ENCODE data around the gene NKAIN2.
"Not testable (repeated sequence)": the region's sequence is repeated elsewhere in the genome, so short reads cannot be mapped to it uniquely, and the experiment has no call there.

NKAIN2 gene

GRCh38 chr6:123908797-123909196 lies 105.1 kb downstream of the NKAIN2 start:
- POLR2A ChIA-PET: no interaction called here
- no peak overlapping the region for H3K4me3 ChIP-seq (ENCODE audit: low read depth, low read length)
- CTCF ChIA-PET: no interaction called here

GRCh38 chr6:123909989-123910388 lies 106.3 kb downstream of the NKAIN2 start:
- TF ChIP-seq CTCF (IDR thresholded peaks at IDR 0.05; ENCODE audit: insufficient read depth, low read length, missing control alignments): no peak
- ChIA-PET CTCF (no interaction called here), POLR2A (no interaction called here)
- no peak overlapping the region for H3K4me3 ChIP-seq (ENCODE audit: low read depth, low read length)
- DNase-seq (ENCODE audit: low read depth, low spot score): no peak

More at GRCh38 chr6:123908797-123909196, 105.1 kb downstream of the NKAIN2 start:
- no peak for TF ChIP-seq CTCF (IDR thresholded peaks at IDR 0.05; ENCODE audit: insufficient read depth, low read length, missing control alignments)
- no peak for DNase-seq (ENCODE audit: low read depth, low spot score)

DNA sequence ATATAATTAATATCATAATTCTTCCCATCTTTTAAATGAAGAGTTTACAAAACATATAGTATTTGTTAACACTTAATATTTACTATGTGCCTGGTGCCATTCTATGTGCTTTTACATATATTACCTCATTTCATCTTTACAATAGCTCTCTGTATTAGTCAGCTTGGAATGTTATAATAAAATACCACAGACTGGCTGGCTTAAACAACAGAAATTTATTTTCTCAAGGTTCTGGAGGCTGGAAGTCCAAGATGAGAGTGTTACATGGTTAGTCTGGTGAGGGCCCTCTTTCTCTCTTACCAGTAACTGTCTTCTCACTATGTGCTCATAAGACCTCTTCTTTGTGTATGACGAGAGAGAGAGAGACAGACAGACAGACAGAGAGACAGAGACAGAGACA lies 110.2 kb downstream of the NKAIN2 start:
- ChIA-PET POLR2A (no interaction called here), CTCF (no interaction called here)
- H3K4me3 ChIP-seq (ENCODE audit: low read depth, low read length): no peak overlapping the region
- no peak for DNase-seq (ENCODE audit: low read depth, low spot score)
- TF ChIP-seq CTCF (IDR thresholded peaks at IDR 0.05; ENCODE audit: insufficient read depth, low read length, missing control alignments): no peak

GRCh38 chr6:123923379-123923778 lies 119.7 kb downstream of the NKAIN2 start:
- POLR2A ChIA-PET; DNase-seq (ENCODE audit: low read depth, low spot score); H3K4me3 ChIP-seq (ENCODE audit: low read depth, low read length); CTCF ChIA-PET: not testable (repeated sequence)

DNA sequence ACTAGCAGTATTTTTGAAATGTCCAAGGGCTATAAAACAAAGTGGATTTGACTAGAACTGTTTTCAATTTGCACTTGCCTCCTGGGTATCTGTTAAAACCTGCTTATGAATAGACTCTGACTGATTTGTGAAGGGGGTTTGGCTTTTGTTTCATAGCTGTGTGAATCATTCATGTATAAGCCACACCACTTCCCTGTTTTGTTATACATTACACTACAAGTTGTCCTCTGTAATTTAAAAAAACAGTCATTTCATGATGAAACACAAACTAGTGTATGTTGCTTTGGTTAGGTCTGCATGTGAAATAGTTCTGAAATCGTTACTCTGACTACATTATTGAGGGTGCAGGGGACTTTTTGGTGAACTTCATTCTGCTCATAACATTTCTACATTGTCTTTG lies 121.7 kb downstream of the NKAIN2 start:
- CTCF ChIA-PET: no interaction called here
- no peak overlapping the region for H3K4me3 ChIP-seq (ENCODE audit: low read depth, low read length)
- no peak for TF ChIP-seq CTCF (IDR thresholded peaks at IDR 0.05; ENCODE audit: insufficient read depth, low read length, missing control alignments)
- POLR2A ChIA-PET: no interaction called here
- DNase-seq (ENCODE audit: low read depth, low spot score): no peak

- no peak for DNase-seq (ENCODE audit: low read depth, low spot score)
- POLR2A ChIA-PET: no interaction called here
- no peak overlapping the region for H3K4me3 ChIP-seq (ENCODE audit: low read depth, low read length)
- CTCF ChIA-PET: no interaction called here
- TF ChIP-seq CTCF (IDR thresholded peaks at IDR 0.05; ENCODE audit: insufficient read depth, low read length, missing control alignments): no peak
Measured at GRCh38 chr6:123925842-123926399, 122.3 kb downstream of the NKAIN2 start.

DNA sequence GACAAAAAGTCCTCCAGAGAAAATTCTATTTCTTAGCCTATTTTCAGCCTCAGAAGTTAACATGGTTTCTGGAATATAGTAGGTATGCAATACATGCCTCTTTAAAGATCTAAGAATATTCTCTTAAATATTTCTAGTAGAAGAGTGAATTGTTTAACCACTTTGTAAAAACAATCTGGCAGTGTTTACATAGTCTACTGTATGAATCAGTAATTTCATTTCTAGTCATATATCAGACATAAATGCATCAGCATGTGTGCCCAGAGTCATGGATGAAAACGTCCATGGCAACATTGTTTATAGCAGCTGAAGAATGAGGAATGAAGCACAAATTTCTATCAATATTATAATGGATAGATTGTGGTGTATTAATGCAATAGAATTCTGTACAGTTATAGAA lies 124.9 kb downstream of the NKAIN2 start:
- H3K4me3 ChIP-seq (ENCODE audit: low read depth, low read length): no peak overlapping the region
- POLR2A ChIA-PET: no interaction called here
- DNase-seq (ENCODE audit: low read depth, low spot score): no peak
- no peak for TF ChIP-seq CTCF (IDR thresholded peaks at IDR 0.05; ENCODE audit: insufficient read depth, low read length, missing control alignments)
- CTCF ChIA-PET: no interaction called here
